H1 (cell line): Measurements from ENCODE around the gene ZC3H8. TPM values are rescaled to one million over a fixed set of nuclear protein-coding genes. Genes with fewer than 3 reads are reported as not detected.

Experiments used
- CHD7 ChIP-seq: fragments of 300-600 bp; sonication (generic); IDR thresholded peaks from 2 replicates; pipeline ENCODE4 v1.7.1; 2012; ENCODE audit warnings: low read length, moderate library complexity, mild to moderate bottlenecking, inconsistent platforms; ENCODE audit not compliant: insufficient replicate concordance
- CTCF ChIP-seq, 3 experiments: IDR thresholded peaks; 1 replicate in 2 of 3; 2 replicates in 1 of 3; pipeline versions ENCODE4 v1.5.1 to v1.6.1; 2011; ENCODE audit warnings: low read length in 3 of 3, mild to moderate bottlenecking in 3 of 3, inconsistent platforms in 2 of 3, low read depth in 1 of 3, moderate library complexity in 1 of 3; ENCODE audit not compliant: insufficient read depth in 1 of 3; ENCODE audit errors: control extremely low read depth in 1 of 3
- KDM1A ChIP-seq: fragments of 200-600, 300-600 bp; sonication (generic); IDR thresholded peaks from 2 replicates; pipeline ENCODE4 v1.7.1; 2016; ENCODE audit warnings: mild to moderate bottlenecking, low read length, borderline replicate concordance
- SP4 ChIP-seq: IDR thresholded peaks from 2 replicates; pipeline ENCODE4 v1.6.1; 2012; ENCODE audit warnings: low read length, inconsistent platforms
- polyA plus RNA-seq, 7 experiments: library from polyadenylated mRNA; depleted of rRNA in 3 of 7; stranded (reverse) in 5 of 7; unstranded in 2 of 7; fragments of >200 nt in 5 of 7; fragments of 200-250 nt in 2 of 7; gene quantifications; 1 replicate in 5 of 7; 2 replicates in 1 of 7; 4 replicates in 1 of 7; pipeline versions ENCODE4 v1.2.1 to v1.2.3, GENCODE V29; 2011 to 2013; ENCODE audit warnings: missing spikeins in 2 of 7, mixed read lengths in 2 of 7
- total RNA-seq: library from RNA; stranded (reverse); fragmentation: NEBNext Ultra II Directional; extraction: Animal tissue kit (Norgen Biotek cat#: 25700); gene quantifications from 2 replicates; pipeline ENCODE4 v1.2.1, GENCODE V29; 2021

ZC3H8 gene
- total and polyA plus RNA-seq, 2 of the 8 experiments (the other 6 are each of a cell fraction or from before 2014, with no cell fraction given), result 1.9 to 7.1 TPM

- TF ChIP-seq CHD7, result no peak
- no peak for TF ChIP-seq CTCF (IDR thresholded peaks at IDR 0.05; ENCODE audit: control extremely low read depth in 1 of 3, insufficient read depth in 1 of 3, low read depth in 1 of 3, low read length in 3 of 3)
- TF ChIP-seq SP4, result no peak
- no peak for TF ChIP-seq KDM1A
Measured at GRCh38 chr2:112230371-112230770, 24.5 kb downstream of the ZC3H8 start (continued).
